MM.1S (cell line): ENCODE results near the gene INPP4B.

Experiments used
- EZH2 ChIP-seq: fragments of 300-600 bp; sonication (generic); optimal IDR thresholded peaks from 2 replicates; pipeline ENCODE3; 2017; ENCODE audit warnings: low read depth, mild to moderate bottlenecking, antibody characterized with exemption, low read length, mixed read lengths
- EZH2phosphoT487 ChIP-seq: fragments of 300-600 bp; sonication (generic); IDR thresholded peaks from 2 replicates; pipeline ENCODE4 v1.6.1; 2018; ENCODE audit warnings: antibody characterized with exemption, low read length
- TF ChIP-seq, protein P1 (sequence below): fragments of 300-600 bp; sonication (generic); IDR thresholded peaks from 2 replicates; pipeline ENCODE4 v1.5.1; 2016; ENCODE audit warnings: antibody characterized with exemption, low read length, mixed read lengths

DNA sequence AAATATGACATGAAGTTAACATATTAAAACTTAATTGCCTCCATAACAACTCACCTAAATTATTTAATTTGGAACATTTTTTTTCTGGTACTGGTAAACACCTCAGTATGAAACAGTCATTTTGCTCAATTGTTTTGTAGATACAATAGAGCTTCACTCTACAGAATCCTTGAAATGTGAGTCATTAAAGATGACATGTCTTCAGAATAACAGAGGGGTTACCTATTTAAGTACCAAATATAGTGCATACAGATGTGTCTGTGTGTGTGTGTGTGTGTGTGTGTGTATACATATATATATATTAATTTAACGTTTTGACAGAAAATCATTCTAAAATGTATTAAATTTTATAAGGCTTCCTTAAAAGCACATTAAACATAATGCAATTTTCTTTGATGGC, 297.6 kb downstream of the INPP4B start:
- TF ChIP-seq, protein P1, sequence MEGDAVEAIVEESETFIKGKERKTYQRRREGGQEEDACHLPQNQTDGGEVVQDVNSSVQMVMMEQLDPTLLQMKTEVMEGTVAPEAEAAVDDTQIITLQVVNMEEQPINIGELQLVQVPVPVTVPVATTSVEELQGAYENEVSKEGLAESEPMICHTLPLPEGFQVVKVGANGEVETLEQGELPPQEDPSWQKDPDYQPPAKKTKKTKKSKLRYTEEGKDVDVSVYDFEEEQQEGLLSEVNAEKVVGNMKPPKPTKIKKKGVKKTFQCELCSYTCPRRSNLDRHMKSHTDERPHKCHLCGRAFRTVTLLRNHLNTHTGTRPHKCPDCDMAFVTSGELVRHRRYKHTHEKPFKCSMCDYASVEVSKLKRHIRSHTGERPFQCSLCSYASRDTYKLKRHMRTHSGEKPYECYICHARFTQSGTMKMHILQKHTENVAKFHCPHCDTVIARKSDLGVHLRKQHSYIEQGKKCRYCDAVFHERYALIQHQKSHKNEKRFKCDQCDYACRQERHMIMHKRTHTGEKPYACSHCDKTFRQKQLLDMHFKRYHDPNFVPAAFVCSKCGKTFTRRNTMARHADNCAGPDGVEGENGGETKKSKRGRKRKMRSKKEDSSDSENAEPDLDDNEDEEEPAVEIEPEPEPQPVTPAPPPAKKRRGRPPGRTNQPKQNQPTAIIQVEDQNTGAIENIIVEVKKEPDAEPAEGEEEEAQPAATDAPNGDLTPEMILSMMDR: no peak
- TF ChIP-seq EZH2 (no peak), EZH2phosphoT487 (no peak)
